Stomach (tissue), 4 donors: ENCODE measurements around the gene DNAJC5G.

Experiments used
- EP300 ChIP-seq: sonication (generic); formaldehyde crosslinking; IDR thresholded peaks from one replicate; pipeline ENCODE4 v1.6.1; 2017; ENCODE audit warnings: antibody characterized with exemption
- POLR2AphosphoS5 ChIP-seq, 3 donors: sonication (generic); formaldehyde crosslinking; IDR thresholded peaks; one replicate each; pipeline ENCODE4 v1.6.1; 2016; ENCODE audit warnings: antibody characterized with exemption in 3 of 3
- TF ChIP-seq, protein P1 (sequence below), 7 experiments: fragments of 450-650 bp in 4 of 7; fragments of 200-600 bp in 3 of 7; sonication (generic) in 3 of 7; IDR thresholded peaks; one replicate each; pipeline ENCODE4 v1.5.1; 2016 to 2019; ENCODE audit warnings: antibody characterized with exemption in 7 of 7, control low read depth in 2 of 7, mild to moderate bottlenecking in 1 of 7

DNA sequence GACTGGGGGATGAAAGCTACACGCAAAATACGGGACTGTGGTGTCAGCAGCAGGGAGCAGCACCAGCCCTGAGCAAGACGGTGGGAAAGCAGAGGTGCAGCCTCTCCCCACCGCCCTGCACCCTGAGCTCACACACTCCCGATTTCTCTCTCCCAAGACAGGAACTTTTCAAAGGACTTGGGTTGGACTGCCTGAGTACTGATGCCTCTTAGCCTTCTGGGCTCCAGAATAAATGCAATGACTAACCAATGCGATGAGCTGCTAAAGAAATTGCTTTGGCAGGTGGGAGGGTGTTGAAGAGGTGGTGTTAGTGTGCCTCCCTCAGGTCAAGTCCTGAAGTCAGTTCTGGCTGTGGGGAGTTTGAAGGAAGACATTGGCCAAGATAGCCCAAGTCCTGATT lies 16.6 kb downstream of the DNAJC5G start:
- TF ChIP-seq, protein P1, sequence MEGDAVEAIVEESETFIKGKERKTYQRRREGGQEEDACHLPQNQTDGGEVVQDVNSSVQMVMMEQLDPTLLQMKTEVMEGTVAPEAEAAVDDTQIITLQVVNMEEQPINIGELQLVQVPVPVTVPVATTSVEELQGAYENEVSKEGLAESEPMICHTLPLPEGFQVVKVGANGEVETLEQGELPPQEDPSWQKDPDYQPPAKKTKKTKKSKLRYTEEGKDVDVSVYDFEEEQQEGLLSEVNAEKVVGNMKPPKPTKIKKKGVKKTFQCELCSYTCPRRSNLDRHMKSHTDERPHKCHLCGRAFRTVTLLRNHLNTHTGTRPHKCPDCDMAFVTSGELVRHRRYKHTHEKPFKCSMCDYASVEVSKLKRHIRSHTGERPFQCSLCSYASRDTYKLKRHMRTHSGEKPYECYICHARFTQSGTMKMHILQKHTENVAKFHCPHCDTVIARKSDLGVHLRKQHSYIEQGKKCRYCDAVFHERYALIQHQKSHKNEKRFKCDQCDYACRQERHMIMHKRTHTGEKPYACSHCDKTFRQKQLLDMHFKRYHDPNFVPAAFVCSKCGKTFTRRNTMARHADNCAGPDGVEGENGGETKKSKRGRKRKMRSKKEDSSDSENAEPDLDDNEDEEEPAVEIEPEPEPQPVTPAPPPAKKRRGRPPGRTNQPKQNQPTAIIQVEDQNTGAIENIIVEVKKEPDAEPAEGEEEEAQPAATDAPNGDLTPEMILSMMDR (IDR thresholded peaks at IDR 0.05), result no peak
- no peak for TF ChIP-seq EP300
- TF ChIP-seq POLR2AphosphoS5 (IDR thresholded peaks at IDR 0.05), result no peak
